H1 (cell line): ENCODE data around the gene TMEM266. TPM values are rescaled to one million over a fixed set of nuclear protein-coding genes. Genes with fewer than 3 reads are reported as not detected.
A peak's percentile ranks its signal among the peaks of the same experiment; 100 is the strongest.

Experiments used
- CTCF ChIA-PET: fragments of 300-600 bp; sonication (Branson Sonifier 250); formaldehyde crosslinking; loops from one replicate; lab custom pipeline; 2021; ENCODE audit not compliant: partially characterized antibody; lab: Charles Lee
- POLR2A ChIA-PET: fragments of 300-600 bp; sonication (Branson Sonifier 250); formaldehyde crosslinking; loops from one replicate; lab custom pipeline; 2021; ENCODE audit warnings: inconsistent platforms; ENCODE audit not compliant: partially characterized antibody; lab: Charles Lee
- DNase-seq, 2 experiments: peaks; one replicate each; pipeline versions ENCODE4 v3.0.0 to v3.0.0-alpha.2; 2010 to 2022; ENCODE audit warnings: low spot score in 2 of 2, low read depth in 1 of 2, mixed read lengths in 1 of 2
- FAIRE-seq: peaks from 2 replicates; lab custom pipeline; 2011; peaks lifted over from hg19 to GRCh38; lab: Jason Lieb, UNC
- H2AFZ ChIP-seq: 2 replicates; pipeline ENCODE4 v1.8.1; 2012; ENCODE audit warnings: low read length, inconsistent platforms
- H2AK5ac ChIP-seq: 2 replicates; pipeline ENCODE4 v1.6.1; 2013; ENCODE audit warnings: low read depth, low read length
- H2BK120ac ChIP-seq: replicated peaks from 2 replicates; pipeline ENCODE3; 2013; ENCODE audit warnings: low read depth, low read length, inconsistent platforms
- H2BK12ac ChIP-seq: 2 replicates; pipeline ENCODE4 v1.6.1; 2013; ENCODE audit warnings: low read depth, low read length
- H2BK15ac ChIP-seq: 2 replicates; pipeline ENCODE4 v1.6.1; 2013; ENCODE audit warnings: low read length
- H2BK20ac ChIP-seq: 2 replicates; pipeline ENCODE4 v1.6.1; 2013; ENCODE audit warnings: low read length
- H2BK5ac ChIP-seq: 2 replicates; pipeline ENCODE4 v1.6.1; 2013; ENCODE audit warnings: low read depth, low read length
- H3K14ac ChIP-seq: 2 replicates; pipeline ENCODE4 v1.6.1; 2013; ENCODE audit warnings: inconsistent platforms; ENCODE audit not compliant: insufficient read length
- H3K18ac ChIP-seq: 2 replicates; pipeline ENCODE4 v1.6.1; 2013; ENCODE audit warnings: low read length; ENCODE audit errors: extremely low read depth
- H3K23ac ChIP-seq: 2 replicates; pipeline ENCODE4 v1.6.1; 2013; ENCODE audit warnings: inconsistent platforms; ENCODE audit not compliant: insufficient read length
- H3K23me2 ChIP-seq: 2 replicates; pipeline ENCODE4 v1.6.1; 2013; ENCODE audit warnings: low read depth, low read length
- H3K27ac ChIP-seq: 2 replicates; pipeline ENCODE4 v1.6.1; 2011; ENCODE audit warnings: low read depth, low read length, inconsistent platforms
- H3K27me3 ChIP-seq, 4 experiments: replicated peaks in 1 of 4; 1 replicate in 1 of 4; 2 replicates in 3 of 4; pipeline versions ENCODE4 v1.6.1 to v1.8.1; 2011 to 2013; ENCODE audit warnings: low read length in 3 of 4, mild to moderate bottlenecking in 3 of 4, inconsistent platforms in 2 of 4, mixed read lengths in 2 of 4, moderate library complexity in 1 of 4; ENCODE audit not compliant: control insufficient read depth in 3 of 4, insufficient read depth in 3 of 4; ENCODE audit errors: extremely low read depth in 1 of 4
- H3K36me3 ChIP-seq, 4 experiments: 2 replicates each; pipeline versions ENCODE4 v1.6.1 to v1.8.1; 2011 to 2013; ENCODE audit warnings: mild to moderate bottlenecking in 4 of 4, low read length in 3 of 4, moderate library complexity in 2 of 4, control low read depth in 1 of 4, inconsistent platforms in 1 of 4; ENCODE audit not compliant: insufficient read depth in 4 of 4, control insufficient read depth in 2 of 4
- H3K4ac ChIP-seq: replicated peaks from 2 replicates; pipeline ENCODE3; 2013; ENCODE audit warnings: low read length, low read depth, mixed read lengths, inconsistent platforms; ENCODE audit not compliant: insufficient read length
- H3K4me1 ChIP-seq, 4 experiments: replicated peaks in 1 of 4; 1 replicate in 1 of 4; 2 replicates in 3 of 4; pipeline versions ENCODE4 v1.6.1 to v1.8.1; 2011 to 2013; ENCODE audit warnings: low read length in 3 of 4, inconsistent platforms in 2 of 4, mixed read lengths in 1 of 4; ENCODE audit not compliant: insufficient read depth in 4 of 4, control insufficient read depth in 3 of 4
- H3K4me2 ChIP-seq, 2 experiments: 2 replicates each; pipeline versions ENCODE4 v1.6.1 to v1.8.1; 2011 to 2013; ENCODE audit warnings: low read depth in 2 of 2, low read length in 2 of 2, control low read depth in 1 of 2, inconsistent platforms in 1 of 2, mild to moderate bottlenecking in 1 of 2; ENCODE audit not compliant: insufficient read depth in 1 of 2
- H3K4me3 ChIP-seq, 4 experiments: fragments of 200-600, 300-600 bp in 1 of 4; sonication (generic), shearing (Covaris generic), sonication (Bioruptor Twin) in 1 of 4; 2 replicates each; pipeline versions ENCODE4 v1.5.1 to v1.8.1; 2011 to 2016; ENCODE audit warnings: low read length in 4 of 4, low read depth in 3 of 4, control low read depth in 2 of 4, inconsistent platforms in 2 of 4, mild to moderate bottlenecking in 2 of 4, mixed read lengths in 1 of 4, moderate library complexity in 1 of 4; ENCODE audit not compliant: insufficient read depth in 2 of 4; ENCODE audit errors: extremely low read depth in 1 of 4
- H3K56ac ChIP-seq: replicated peaks from 2 replicates; pipeline ENCODE3; 2013; ENCODE audit warnings: low read depth, mild to moderate bottlenecking, mixed read lengths, low read length, inconsistent platforms; ENCODE audit not compliant: insufficient read length
- H3K79me1 ChIP-seq: 2 replicates; pipeline ENCODE4 v1.6.1; 2013; ENCODE audit warnings: low read depth, low read length, control low read depth
- H3K79me2 ChIP-seq, 2 experiments: 2 replicates each; pipeline versions ENCODE4 v1.6.1 to v1.8.1; 2012 to 2013; ENCODE audit warnings: low read length in 2 of 2, mild to moderate bottlenecking in 2 of 2, inconsistent platforms in 1 of 2; ENCODE audit not compliant: insufficient read depth in 2 of 2, control insufficient read depth in 1 of 2
- H3K9ac ChIP-seq, 4 experiments: replicated peaks in 1 of 4; 1 replicate in 1 of 4; 2 replicates in 3 of 4; pipeline versions ENCODE4 v1.6.1 to v1.8.1; 2011 to 2013; ENCODE audit warnings: low read depth in 3 of 4, low read length in 3 of 4, control low read depth in 2 of 4, mild to moderate bottlenecking in 2 of 4, moderate library complexity in 2 of 4, inconsistent platforms in 1 of 4; ENCODE audit errors: extremely low read depth in 1 of 4
- H3K9me3 ChIP-seq, 2 experiments: 2 replicates each; pipeline versions ENCODE4 v1.6.1 to v1.8.1; 2012 to 2013; ENCODE audit warnings: mild to moderate bottlenecking in 2 of 2, moderate library complexity in 2 of 2, control low read depth in 1 of 2, inconsistent platforms in 1 of 2, low read depth in 1 of 2, low read length in 1 of 2, mixed read lengths in 1 of 2; ENCODE audit not compliant: insufficient read depth in 2 of 2
- H4K20me1 ChIP-seq, 2 experiments: replicated peaks in 1 of 2; 2 replicates each; pipeline versions ENCODE3 to v1.8.1; 2011 to 2013; ENCODE audit warnings: inconsistent platforms in 2 of 2, low read length in 2 of 2, mild to moderate bottlenecking in 1 of 2; ENCODE audit not compliant: insufficient read depth in 2 of 2, control insufficient read depth in 1 of 2
- H4K5ac ChIP-seq: 2 replicates; pipeline ENCODE4 v1.6.1; 2013; ENCODE audit warnings: low read length, low read depth, mixed read lengths, inconsistent platforms; ENCODE audit not compliant: insufficient read length
- H4K8ac ChIP-seq: 2 replicates; pipeline ENCODE4 v1.8.0; 2013; ENCODE audit warnings: mild to moderate bottlenecking, moderate library complexity, low read length, inconsistent platforms; ENCODE audit not compliant: insufficient read depth; ENCODE audit errors: extremely low read depth
- H4K91ac ChIP-seq: replicated peaks from 2 replicates; pipeline ENCODE3; 2013; ENCODE audit warnings: low read length, mixed read lengths, inconsistent platforms; ENCODE audit not compliant: insufficient read length
- ASH2L ChIP-seq: fragments of 200-600, 300-600 bp; sonication (generic); IDR thresholded peaks from one replicate; pipeline ENCODE4 v1.7.1; 2017; ENCODE audit warnings: low read length
- CTBP2 ChIP-seq: IDR thresholded peaks from 2 replicates; pipeline ENCODE4 v1.7.0; 2011; ENCODE audit warnings: borderline replicate concordance, mild to moderate bottlenecking, moderate library complexity, mixed read lengths, low read length; ENCODE audit not compliant: insufficient read depth, insufficient read length
- EGR1 ChIP-seq: IDR thresholded peaks from 2 replicates; pipeline ENCODE4 v1.6.1; 2011; ENCODE audit warnings: low read depth, low read length, borderline replicate concordance
- HDAC6 ChIP-seq: IDR thresholded peaks from one replicate; pipeline ENCODE4 v1.7.1; 2012; ENCODE audit warnings: low read depth, mild to moderate bottlenecking, inconsistent platforms, low read length, moderate library complexity
- SIRT6 ChIP-seq: IDR thresholded peaks from one replicate; pipeline ENCODE4 v1.7.1; 2012; ENCODE audit warnings: low read length, inconsistent platforms
- TAF7 ChIP-seq: optimal IDR thresholded peaks from 2 replicates; pipeline ENCODE3; 2011; ENCODE audit warnings: low read depth, mild to moderate bottlenecking, inconsistent platforms, low read length, moderate library complexity, borderline replicate concordance
- WGBS, 2 experiments: shearing (Covaris generic) in 1 of 2; methylation state at CpG; one replicate each; pipeline versions ENCODE4 v1.1.6 to v1.1.7; 2013 to 2015; ENCODE audit warnings: low lambda C conversion rate in 2 of 2, mixed read lengths in 2 of 2, inconsistent platforms in 1 of 2, low coverage in 1 of 2, missing lambda C conversion rate in 1 of 2; ENCODE audit not compliant: insufficient replicate concordance in 2 of 2, insufficient coverage in 1 of 2, insufficient read length in 1 of 2; ENCODE audit errors: extremely low coverage in 1 of 2, missing lambda C conversion rate in 1 of 2; 5-methylcytosine and 5-hydroxymethylcytosine counted together
- polyA plus RNA-seq, 7 experiments: library from polyadenylated mRNA; depleted of rRNA in 3 of 7; stranded (reverse) in 5 of 7; unstranded in 2 of 7; fragments of >200 nt in 5 of 7; fragments of 200-250 nt in 2 of 7; gene quantifications; 1 replicate in 5 of 7; 2 replicates in 1 of 7; 4 replicates in 1 of 7; pipeline versions ENCODE4 v1.2.1 to v1.2.3, GENCODE V29; 2011 to 2013; ENCODE audit warnings: missing spikeins in 2 of 7, mixed read lengths in 2 of 7
- total RNA-seq: library from RNA; stranded (reverse); fragmentation: NEBNext Ultra II Directional; extraction: Animal tissue kit (Norgen Biotek cat#: 25700); gene quantifications from 2 replicates; pipeline ENCODE4 v1.2.1, GENCODE V29; 2021

TMEM266 gene
- total and polyA plus RNA-seq, 2 of the 8 experiments (the other 6 are each of a cell fraction or from before 2014, with no cell fraction given) = 2.6 TPM

DNA sequence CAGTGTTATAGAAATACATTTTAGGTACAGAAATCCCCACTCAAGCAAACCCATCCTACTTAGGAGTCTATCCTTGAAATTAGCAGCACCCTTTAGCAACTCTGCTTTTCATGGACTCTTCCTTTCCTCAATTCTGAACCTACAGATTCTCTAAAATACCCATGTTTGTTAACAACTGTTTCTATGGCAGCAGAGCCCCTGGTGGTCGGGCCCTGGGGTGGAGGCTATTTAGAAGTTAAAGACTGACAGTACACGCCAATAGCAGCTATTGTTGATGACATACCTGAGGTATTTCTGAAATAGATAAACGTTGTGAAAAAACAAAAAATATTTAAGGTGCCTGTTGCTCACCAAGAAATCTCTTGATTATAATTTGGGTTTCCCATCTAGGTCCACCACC lies 24.2 kb upstream of the TMEM266 start:
- Histone ChIP-seq H3K14ac (no peak overlapping the region), H3K27ac (no peak overlapping the region), H3K56ac (no peak overlapping the region), H2AFZ (no peak overlapping the region), H2BK20ac (no peak overlapping the region), H3K27me3 (no peaks in the 10 kb centered on the region), H3K36me3 (no peaks in the 10 kb centered on the region), H2BK5ac (no peak overlapping the region), H3K23ac (no peak overlapping the region), H3K4me2 (peak overlapping the region; percentile 6 to 43; a peak in 2 of 4 replicates), H3K9me3 (no peaks in the 10 kb centered on the region), H2AK5ac (no peak overlapping the region), H3K18ac (no peak overlapping the region), H3K79me2 (no peaks in the 10 kb centered on the region), H3K4me1 (peaks cover 0 to 12% (median 5%) of the 10 kb centered on the region in 4 experiments; a peak in 4 of 7 replicates), H4K91ac (no peak overlapping the region), H3K4ac (no peak overlapping the region), H4K8ac (no peak overlapping the region), H3K79me1 (no peaks in the 10 kb centered on the region), H2BK15ac (no peak overlapping the region), H3K4me3 (peak overlapping the region in 1 of 4 experiments; percentile 7; a peak in 1 of 8 replicates), H4K5ac (no peak overlapping the region), H4K20me1 (no peaks in the 10 kb centered on the region), H2BK120ac (no peak overlapping the region), H3K9ac (no peak overlapping the region), H3K23me2 (no peaks in the 10 kb centered on the region), H2BK12ac (no peak overlapping the region)
- POLR2A ChIA-PET = no interaction called here
- DNase-seq = no peak
- TF ChIP-seq ASH2L (no peak), EGR1 (no peak), HDAC6 (no peak), TAF7 (no peak), CTBP2 (no peak), SIRT6 (no peak)
- 18% methylated on average over 3 of the region's 3 CpGs; no CpG with 5 or more reads in 1 of the 2 experiments for whole genome bisulfite sequencing, 2 experiments
- CTCF ChIA-PET = interaction anchor here (0.7 to 3.8 kb wide), 4 partner anchors 21 to 103 kb away, joined by 4 to 12 read pairs (median 4); no protein-coding TSS in a partner anchor
- no peak for FAIRE-seq
